ENCODE results near the gene TEX47.

TEX47 gene

DNA sequence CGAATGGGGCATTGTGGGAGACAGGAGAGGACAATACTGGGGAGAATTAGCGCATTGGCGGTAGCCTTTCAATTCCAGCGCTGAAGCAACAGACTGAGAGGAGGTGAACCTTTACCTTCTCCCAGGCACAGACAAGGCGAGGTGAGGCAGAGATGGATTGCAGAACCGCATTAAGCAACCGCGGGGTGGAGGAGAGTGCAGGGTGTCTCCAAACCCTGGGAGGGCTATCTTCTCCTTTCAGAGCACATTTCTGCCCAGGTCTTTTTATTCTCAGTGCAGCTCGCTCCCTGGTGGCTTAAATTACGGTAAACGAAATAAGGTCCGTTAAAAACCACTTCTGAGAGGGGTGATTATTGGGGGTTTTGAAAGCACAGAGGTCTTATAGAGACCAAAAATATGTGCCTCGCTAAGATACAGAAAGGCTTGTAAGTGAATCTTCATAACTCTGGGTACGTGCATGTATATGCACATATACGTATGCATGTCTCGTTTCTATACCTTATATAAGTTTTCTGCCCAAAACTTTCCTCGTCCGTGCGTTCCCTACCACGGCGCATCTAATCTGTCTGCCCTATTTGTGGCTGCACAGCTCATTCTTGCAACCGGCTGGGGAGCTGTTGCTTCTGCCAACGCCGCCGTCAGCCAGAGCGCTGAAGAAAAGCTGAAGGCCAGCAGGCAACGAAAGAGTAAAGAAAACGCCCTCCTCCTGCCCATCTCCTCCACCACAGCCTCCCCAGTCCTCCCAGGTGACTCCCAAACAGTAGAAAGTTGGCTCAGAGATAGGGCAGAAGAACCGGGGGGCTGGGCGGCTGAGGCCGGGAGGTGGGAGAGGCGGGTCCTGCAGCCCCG, 36.9 kb downstream of the TEX47 start:
- DNase-seq (ENCODE audit: low spot score): peak; percentile 17
- in situ Hi-C loops (cut with MboI; ENCODE audit: low pct_unique_long_range_greater_than_20kb, low sequenced_read_pairs, unreplicated experiment): no loop called here
- TF ChIP-seq, protein P1, sequence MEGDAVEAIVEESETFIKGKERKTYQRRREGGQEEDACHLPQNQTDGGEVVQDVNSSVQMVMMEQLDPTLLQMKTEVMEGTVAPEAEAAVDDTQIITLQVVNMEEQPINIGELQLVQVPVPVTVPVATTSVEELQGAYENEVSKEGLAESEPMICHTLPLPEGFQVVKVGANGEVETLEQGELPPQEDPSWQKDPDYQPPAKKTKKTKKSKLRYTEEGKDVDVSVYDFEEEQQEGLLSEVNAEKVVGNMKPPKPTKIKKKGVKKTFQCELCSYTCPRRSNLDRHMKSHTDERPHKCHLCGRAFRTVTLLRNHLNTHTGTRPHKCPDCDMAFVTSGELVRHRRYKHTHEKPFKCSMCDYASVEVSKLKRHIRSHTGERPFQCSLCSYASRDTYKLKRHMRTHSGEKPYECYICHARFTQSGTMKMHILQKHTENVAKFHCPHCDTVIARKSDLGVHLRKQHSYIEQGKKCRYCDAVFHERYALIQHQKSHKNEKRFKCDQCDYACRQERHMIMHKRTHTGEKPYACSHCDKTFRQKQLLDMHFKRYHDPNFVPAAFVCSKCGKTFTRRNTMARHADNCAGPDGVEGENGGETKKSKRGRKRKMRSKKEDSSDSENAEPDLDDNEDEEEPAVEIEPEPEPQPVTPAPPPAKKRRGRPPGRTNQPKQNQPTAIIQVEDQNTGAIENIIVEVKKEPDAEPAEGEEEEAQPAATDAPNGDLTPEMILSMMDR (IDR thresholded peaks at IDR 0.05; ENCODE audit: extremely low read depth, insufficient read depth, missing control alignments): no peak

DNA sequence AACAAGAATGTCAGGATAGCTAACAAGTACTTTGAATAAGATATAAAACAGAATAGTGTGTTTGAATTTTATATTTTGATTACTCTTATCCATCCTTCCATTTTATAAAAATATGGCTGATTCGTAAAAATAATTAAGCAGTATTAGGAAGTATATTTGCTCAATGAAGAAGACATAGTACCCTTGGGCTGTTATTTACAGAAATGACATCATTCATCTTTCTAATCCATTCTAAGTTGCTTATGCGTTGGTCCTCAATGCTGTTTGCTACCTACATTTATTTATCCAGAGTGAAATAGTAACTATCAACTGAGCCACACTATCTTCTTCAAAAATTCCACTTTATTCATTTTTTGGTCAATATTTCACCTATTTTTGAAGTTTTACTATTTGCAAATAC, 38.2 kb downstream of the TEX47 start:
- TF ChIP-seq, protein P1 (IDR thresholded peaks at IDR 0.05; ENCODE audit: extremely low read depth, insufficient read depth, missing control alignments): no peak
- in situ Hi-C loops (cut with MboI; ENCODE audit: low pct_unique_long_range_greater_than_20kb, low sequenced_read_pairs, unreplicated experiment): no loop called here
- DNase-seq (ENCODE audit: low spot score): no peak

GRCh38 chr7:88756802-88757201, 38.7 kb downstream of the TEX47 start:
- no peak for DNase-seq (ENCODE audit: low spot score)
- in situ Hi-C loops (cut with MboI; ENCODE audit: low pct_unique_long_range_greater_than_20kb, low sequenced_read_pairs, unreplicated experiment): no loop called here
- TF ChIP-seq, protein P1 (IDR thresholded peaks at IDR 0.05; ENCODE audit: extremely low read depth, insufficient read depth, missing control alignments): no peak

DNA sequence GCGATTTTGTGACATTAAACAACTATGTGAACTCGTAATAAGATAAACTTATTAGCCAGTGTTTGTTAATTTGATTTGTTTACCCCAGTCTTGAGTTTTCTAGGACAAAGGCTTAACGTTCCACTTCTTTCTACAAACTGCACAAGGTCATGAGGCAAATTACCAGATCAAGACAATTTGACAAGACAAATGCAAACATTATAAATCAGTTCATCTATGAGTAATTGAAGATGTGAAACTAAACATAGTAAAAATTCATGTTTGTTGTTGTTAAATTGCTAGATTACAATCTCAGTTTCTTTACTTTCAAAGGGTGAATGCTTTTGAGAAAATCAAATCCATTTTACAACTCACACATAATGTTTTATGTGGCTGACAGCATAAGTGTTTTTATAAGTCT, 49.4 kb downstream of the TEX47 start:
- in situ Hi-C loops (cut with MboI; ENCODE audit: low pct_unique_long_range_greater_than_20kb, low sequenced_read_pairs, unreplicated experiment): no loop called here
- DNase-seq (ENCODE audit: low spot score): no peak

More for the DNA sequence above, 49.4 kb downstream of the TEX47 start:
- TF ChIP-seq, protein P1 (IDR thresholded peaks at IDR 0.05; ENCODE audit: extremely low read depth, insufficient read depth, missing control alignments): no peak

Data from GM13977 (cell line).